Measurements from ENCODE around the gene NCMAP.

NCMAP gene

GRCh38 chr1:24526045-24526444, 29.8 kb upstream of the NCMAP start:
- TF ChIP-seq POLR2AphosphoS5 (IDR thresholded peaks at IDR 0.05; ENCODE audit: low read depth, low read length) (no peak), SIN3A (IDR thresholded peaks at IDR 0.05; ENCODE audit: borderline replicate concordance, insufficient read depth, low read length) (no peak), TAF1 (IDR thresholded peaks at IDR 0.05; ENCODE audit: borderline replicate concordance, insufficient read depth, low read length) (no peak), FOXP2 (optimal IDR thresholded peaks at IDR 0.05; ENCODE audit: borderline replicate concordance, extremely low read depth, extremely low read length, insufficient read depth) (no peak), REST (IDR thresholded peaks at IDR 0.05; ENCODE audit: insufficient read depth in 1 of 2, low read depth in 2 of 2, low read length in 2 of 2) (no peak)

DNA sequence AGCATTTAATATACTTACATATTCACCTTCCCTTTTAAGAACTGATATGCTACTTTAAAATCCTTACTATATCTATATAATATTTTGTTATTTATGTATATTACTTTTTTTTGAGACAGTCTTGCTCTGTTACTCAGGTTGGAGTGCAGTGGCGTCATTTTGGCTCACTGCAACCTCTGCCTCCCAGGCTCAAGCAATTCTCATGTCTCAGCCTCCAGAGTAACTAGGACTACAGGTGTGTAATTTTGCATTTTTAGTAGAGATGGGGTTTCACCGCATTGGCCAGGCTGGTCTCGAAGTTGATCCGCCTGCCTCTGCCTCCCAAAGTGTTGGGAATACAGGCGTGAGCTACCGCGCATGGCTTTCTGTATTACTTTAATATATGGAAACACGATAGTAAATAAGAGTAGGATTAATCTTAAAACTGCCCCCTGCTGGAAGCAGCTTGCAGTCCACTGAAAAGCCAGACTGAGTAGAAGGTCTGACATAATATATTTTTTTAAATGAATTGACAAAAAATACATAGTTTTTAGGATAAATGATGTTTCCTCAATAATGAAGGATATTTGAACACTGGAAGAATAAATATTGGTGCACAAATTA, 28.8 kb upstream of the NCMAP start:
- TF ChIP-seq TAF1 (IDR thresholded peaks at IDR 0.05; ENCODE audit: borderline replicate concordance, insufficient read depth, low read length), result no peak
- no peak for TF ChIP-seq FOXP2 (optimal IDR thresholded peaks at IDR 0.05; ENCODE audit: borderline replicate concordance, extremely low read depth, extremely low read length, insufficient read depth)
- TF ChIP-seq POLR2AphosphoS5 (IDR thresholded peaks at IDR 0.05; ENCODE audit: low read depth, low read length), result no peak
- TF ChIP-seq REST (IDR thresholded peaks at IDR 0.05; ENCODE audit: insufficient read depth in 1 of 2, low read depth in 2 of 2, low read length in 2 of 2), result no peak
- TF ChIP-seq SIN3A (IDR thresholded peaks at IDR 0.05; ENCODE audit: borderline replicate concordance, insufficient read depth, low read length), result no peak

- TF ChIP-seq TAF1 (IDR thresholded peaks at IDR 0.05; ENCODE audit: borderline replicate concordance, insufficient read depth, low read length), result no peak
- TF ChIP-seq POLR2AphosphoS5 (IDR thresholded peaks at IDR 0.05; ENCODE audit: low read depth, low read length), result no peak
- no peak for TF ChIP-seq SIN3A (IDR thresholded peaks at IDR 0.05; ENCODE audit: borderline replicate concordance, insufficient read depth, low read length)
- TF ChIP-seq REST (IDR thresholded peaks at IDR 0.05; ENCODE audit: insufficient read depth in 1 of 2, low read depth in 2 of 2, low read length in 2 of 2), result no peak
- no peak for TF ChIP-seq FOXP2 (optimal IDR thresholded peaks at IDR 0.05; ENCODE audit: borderline replicate concordance, extremely low read depth, extremely low read length, insufficient read depth)
These were observed 27.1 kb upstream of the NCMAP start for GRCh38 chr1:24528744-24529143.

GRCh38 chr1:24535021-24535424, 20.9 kb upstream of the NCMAP start:
- TF ChIP-seq FOXP2 (optimal IDR thresholded peaks at IDR 0.05; ENCODE audit: borderline replicate concordance, extremely low read depth, extremely low read length, insufficient read depth) (no peak), POLR2AphosphoS5 (IDR thresholded peaks at IDR 0.05; ENCODE audit: low read depth, low read length) (no peak), TAF1 (IDR thresholded peaks at IDR 0.05; ENCODE audit: borderline replicate concordance, insufficient read depth, low read length) (no peak), REST (IDR thresholded peaks at IDR 0.05; ENCODE audit: insufficient read depth in 1 of 2, low read depth in 2 of 2, low read length in 2 of 2) (no peak)

- TF ChIP-seq SIN3A (IDR thresholded peaks at IDR 0.05; ENCODE audit: borderline replicate concordance, insufficient read depth, low read length), result no peak
- no peak for TF ChIP-seq REST (IDR thresholded peaks at IDR 0.05; ENCODE audit: insufficient read depth in 1 of 2, low read depth in 2 of 2, low read length in 2 of 2)
- no peak for TF ChIP-seq FOXP2 (optimal IDR thresholded peaks at IDR 0.05; ENCODE audit: borderline replicate concordance, extremely low read depth, extremely low read length, insufficient read depth)
- TF ChIP-seq POLR2AphosphoS5 (IDR thresholded peaks at IDR 0.05; ENCODE audit: low read depth, low read length), result no peak
- TF ChIP-seq TAF1 (IDR thresholded peaks at IDR 0.05; ENCODE audit: borderline replicate concordance, insufficient read depth, low read length), result no peak
These were observed 20.1 kb upstream of the NCMAP start for GRCh38 chr1:24535778-24536177.

All from PFSK-1 (cell line).